HepG2 (cell line): ENCODE measurements around the gene NARF. TPM values are rescaled to one million over a fixed set of nuclear protein-coding genes. Genes with fewer than 3 reads are reported as not detected.

Experiments used
- CBFB ChIP-seq: sonication (generic); formaldehyde crosslinking; IDR thresholded peaks from 2 replicates; pipeline ENCODE4 v1.4.0; 2020; ENCODE audit warnings: missing genetic modification reagents
- CCAR2 ChIP-seq: fragments of 200-400 bp; formaldehyde crosslinking; optimal IDR thresholded peaks from 2 replicates; pipeline ENCODE3; 2018; ENCODE audit warnings: low read depth, mild to moderate bottlenecking, low read length, moderate library complexity
- FIP1L1 ChIP-seq: fragments of 200-400 bp; formaldehyde crosslinking; IDR thresholded peaks from 2 replicates; pipeline ENCODE4 v1.6.1; 2018; ENCODE audit warnings: low read depth, mild to moderate bottlenecking, low read length, moderate library complexity, borderline replicate concordance; ENCODE audit not compliant: insufficient read depth
- FOXK2 ChIP-seq: fragments of 450-650 bp; IDR thresholded peaks from 2 replicates; pipeline ENCODE4 v1.6.1; 2016
- SIX4 ChIP-seq: sonication (generic); formaldehyde crosslinking; IDR thresholded peaks from 2 replicates; pipeline ENCODE4 v1.4.0; 2020; ENCODE audit warnings: missing genetic modification reagents
- SRF ChIP-seq: IDR thresholded peaks from 2 replicates; pipeline ENCODE4 v1.6.1; 2011; ENCODE audit warnings: mild to moderate bottlenecking, low read depth, low read length, moderate library complexity
- ZNF230 ChIP-seq: sonication (generic); formaldehyde crosslinking; IDR thresholded peaks from 2 replicates; pipeline ENCODE4 v1.4.0; 2020; ENCODE audit warnings: mild to moderate bottlenecking, missing genetic modification reagents
- ZNF30 ChIP-seq: sonication (generic); formaldehyde crosslinking; IDR thresholded peaks from 2 replicates; pipeline ENCODE4 v1.5.0; 2020; ENCODE audit warnings: mild to moderate bottlenecking, missing genetic modification reagents
- polyA plus RNA-seq, 8 experiments: library from polyadenylated mRNA; depleted of rRNA in 3 of 8; stranded (reverse) in 7 of 8; unstranded in 1 of 8; fragments of >200 nt; fragmentation: Illumina TruSeq in 4 of 8; extraction: Trizol in 4 of 8; gene quantifications; 2 replicates each; pipeline versions ENCODE4 v1.2.1 to v1.2.3, GENCODE V29; 2011 to 2016; ENCODE audit warnings: low read depth in 4 of 8, missing spikeins in 1 of 8, mixed read lengths in 1 of 8; ENCODE audit not compliant: insufficient read depth in 1 of 8
- total RNA-seq, 5 experiments: library from RNA; depleted of rRNA; stranded (reverse); fragments of >200 nt; fragmentation: Illumina TruSeq; extraction: Trizol; gene quantifications; 2 replicates each; pipeline ENCODE4 v1.2.3, GENCODE V29; 2016; ENCODE audit warnings: low read depth in 1 of 5
- TF ChIP-seq, protein P1 (sequence below): sonication (generic); formaldehyde crosslinking; IDR thresholded peaks from 2 replicates; pipeline ENCODE4 v1.4.0; 2020; ENCODE audit warnings: missing genetic modification reagents, borderline replicate concordance
- TF ChIP-seq, protein P2 (sequence below): sonication (generic); formaldehyde crosslinking; IDR thresholded peaks from 2 replicates; pipeline ENCODE4 v1.8.0; 2022; ENCODE audit warnings: missing genetic modification reagents, mild to moderate bottlenecking, inconsistent platforms, borderline replicate concordance
- TF ChIP-seq, protein P3 (sequence below): sonication (generic); formaldehyde crosslinking; IDR thresholded peaks from 2 replicates; pipeline ENCODE4 v1.8.1; 2022; ENCODE audit warnings: mild to moderate bottlenecking, missing genetic modification reagents
- TF ChIP-seq, protein P4 (sequence below): sonication (generic); formaldehyde crosslinking; IDR thresholded peaks from 2 replicates; pipeline ENCODE4 v1.4.0; 2020; ENCODE audit warnings: missing genetic modification reagents, mild to moderate bottlenecking, borderline replicate concordance
- TF ChIP-seq, protein P5 (sequence below): sonication (generic); formaldehyde crosslinking; IDR thresholded peaks from 2 replicates; pipeline ENCODE4 v1.8.0; 2022; ENCODE audit warnings: low read depth, missing genetic modification reagents
- TF ChIP-seq, protein P6 (sequence below): sonication (generic); formaldehyde crosslinking; IDR thresholded peaks from 2 replicates; pipeline ENCODE4 v1.9.0; 2021; ENCODE audit warnings: missing genetic modification reagents, borderline replicate concordance

Gene NARF
- total and polyA plus RNA-seq, 2 of the 13 experiments (the other 11 are each of a cell fraction or from before 2014, with no cell fraction given), result 61.1 to 144 TPM

DNA sequence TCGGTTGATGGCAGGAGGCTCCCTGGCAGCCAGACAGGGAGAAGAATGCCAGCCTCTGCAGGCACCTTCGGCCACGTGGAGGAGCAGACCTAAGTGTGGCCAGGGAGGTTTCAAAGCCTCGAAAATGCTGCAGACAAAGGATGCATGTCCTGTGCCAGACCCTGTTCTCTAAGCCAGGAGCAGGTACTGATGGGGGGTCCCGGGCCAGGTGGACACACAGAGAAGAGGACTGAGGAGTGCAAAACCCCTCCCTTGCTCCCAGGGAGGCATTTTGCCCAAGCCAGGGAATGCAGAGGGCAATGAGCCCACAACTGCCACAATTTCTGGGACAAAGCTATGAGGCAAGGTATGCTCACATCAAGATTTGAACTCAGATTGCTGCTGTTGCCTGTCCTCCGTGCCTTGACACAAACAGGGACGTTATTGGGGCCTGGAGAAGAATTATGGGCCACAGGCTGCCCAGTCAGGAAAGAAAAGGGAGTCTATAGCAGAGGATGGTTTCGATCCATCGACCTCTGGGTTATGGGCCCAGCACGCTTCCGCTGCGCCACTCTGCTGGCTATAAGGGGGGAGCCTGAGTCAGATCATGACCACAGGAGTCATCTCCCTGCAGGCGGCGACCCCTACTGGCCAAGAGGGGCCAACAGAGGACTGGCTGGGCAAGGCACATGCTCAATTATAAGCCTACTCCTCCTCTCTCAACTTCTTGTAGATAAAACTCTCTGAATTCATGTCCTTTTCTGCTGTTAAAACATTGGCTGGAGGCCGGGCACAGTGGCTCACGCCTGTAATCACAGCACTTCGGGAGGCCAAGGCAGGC lies 35.9 kb downstream of the NARF start (continued):
- TF ChIP-seq, protein P1, sequence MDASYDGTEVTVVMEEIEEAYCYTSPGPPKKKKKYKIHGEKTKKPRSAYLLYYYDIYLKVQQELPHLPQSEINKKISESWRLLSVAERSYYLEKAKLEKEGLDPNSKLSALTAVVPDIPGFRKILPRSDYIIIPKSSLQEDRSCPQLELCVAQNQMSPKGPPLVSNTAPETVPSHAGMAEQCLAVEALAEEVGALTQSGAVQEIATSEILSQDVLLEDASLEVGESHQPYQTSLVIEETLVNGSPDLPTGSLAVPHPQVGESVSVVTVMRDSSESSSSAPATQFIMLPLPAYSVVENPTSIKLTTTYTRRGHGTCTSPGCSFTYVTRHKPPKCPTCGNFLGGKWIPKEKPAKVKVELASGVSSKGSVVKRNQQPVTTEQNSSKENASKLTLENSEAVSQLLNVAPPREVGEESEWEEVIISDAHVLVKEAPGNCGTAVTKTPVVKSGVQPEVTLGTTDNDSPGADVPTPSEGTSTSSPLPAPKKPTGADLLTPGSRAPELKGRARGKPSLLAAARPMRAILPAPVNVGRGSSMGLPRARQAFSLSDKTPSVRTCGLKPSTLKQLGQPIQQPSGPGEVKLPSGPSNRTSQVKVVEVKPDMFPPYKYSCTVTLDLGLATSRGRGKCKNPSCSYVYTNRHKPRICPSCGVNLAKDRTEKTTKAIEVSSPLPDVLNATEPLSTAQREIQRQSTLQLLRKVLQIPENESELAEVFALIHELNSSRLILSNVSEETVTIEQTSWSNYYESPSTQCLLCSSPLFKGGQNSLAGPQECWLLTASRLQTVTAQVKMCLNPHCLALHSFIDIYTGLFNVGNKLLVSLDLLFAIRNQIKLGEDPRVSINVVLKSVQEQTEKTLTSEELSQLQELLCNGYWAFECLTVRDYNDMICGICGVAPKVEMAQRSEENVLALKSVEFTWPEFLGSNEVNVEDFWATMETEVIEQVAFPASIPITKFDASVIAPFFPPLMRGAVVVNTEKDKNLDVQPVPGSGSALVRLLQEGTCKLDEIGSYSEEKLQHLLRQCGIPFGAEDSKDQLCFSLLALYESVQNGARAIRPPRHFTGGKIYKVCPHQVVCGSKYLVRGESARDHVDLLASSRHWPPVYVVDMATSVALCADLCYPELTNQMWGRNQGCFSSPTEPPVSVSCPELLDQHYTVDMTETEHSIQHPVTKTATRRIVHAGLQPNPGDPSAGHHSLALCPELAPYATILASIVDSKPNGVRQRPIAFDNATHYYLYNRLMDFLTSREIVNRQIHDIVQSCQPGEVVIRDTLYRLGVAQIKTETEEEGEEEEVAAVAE (CRISPR knock-in tag), result peak; percentile 80; the same call in 1 of the 2 replicates
- TF ChIP-seq CCAR2 (peak; percentile 97), FOXK2 (peak; percentile 51; the same call in 1 of the 2 replicates), SRF (peak; percentile 16; the same call in 1 of the 2 replicates), FIP1L1 (0 out of 2 replicates have a peak, but pooled peaks have one; percentile 26), CBFB (CRISPR knock-in tag) (peak; percentile 89), ZNF230 (CRISPR knock-in tag) (peak; percentile 92), ZNF30 (CRISPR knock-in tag) (peak; percentile 55; the same call in 1 of the 2 replicates), SIX4 (CRISPR knock-in tag) (peak; percentile 70; the same call in 1 of the 2 replicates)
- TF ChIP-seq, protein P2, sequence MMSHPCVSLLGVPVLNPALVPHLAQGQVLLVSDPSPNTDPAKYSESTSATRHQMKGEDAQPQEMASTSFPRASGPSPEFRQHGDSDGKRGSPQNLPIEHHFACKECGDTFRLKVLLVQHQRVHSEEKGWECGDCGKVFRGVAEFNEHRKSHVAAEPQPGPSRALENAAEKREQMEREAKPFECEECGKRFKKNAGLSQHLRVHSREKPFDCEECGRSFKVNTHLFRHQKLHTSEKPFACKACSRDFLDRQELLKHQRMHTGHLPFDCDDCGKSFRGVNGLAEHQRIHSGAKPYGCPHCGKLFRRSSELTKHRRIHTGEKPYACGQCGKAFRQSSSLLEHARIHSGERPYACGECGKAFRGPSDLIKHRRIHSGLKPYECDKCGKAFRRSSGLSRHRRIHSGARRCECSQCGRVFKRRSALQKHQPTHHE, result peak; percentile 92
- TF ChIP-seq, protein P3, sequence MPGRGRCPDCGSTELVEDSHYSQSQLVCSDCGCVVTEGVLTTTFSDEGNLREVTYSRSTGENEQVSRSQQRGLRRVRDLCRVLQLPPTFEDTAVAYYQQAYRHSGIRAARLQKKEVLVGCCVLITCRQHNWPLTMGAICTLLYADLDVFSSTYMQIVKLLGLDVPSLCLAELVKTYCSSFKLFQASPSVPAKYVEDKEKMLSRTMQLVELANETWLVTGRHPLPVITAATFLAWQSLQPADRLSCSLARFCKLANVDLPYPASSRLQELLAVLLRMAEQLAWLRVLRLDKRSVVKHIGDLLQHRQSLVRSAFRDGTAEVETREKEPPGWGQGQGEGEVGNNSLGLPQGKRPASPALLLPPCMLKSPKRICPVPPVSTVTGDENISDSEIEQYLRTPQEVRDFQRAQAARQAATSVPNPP, result peak; percentile 64; the same call in 1 of the 2 replicates
- TF ChIP-seq, protein P4, sequence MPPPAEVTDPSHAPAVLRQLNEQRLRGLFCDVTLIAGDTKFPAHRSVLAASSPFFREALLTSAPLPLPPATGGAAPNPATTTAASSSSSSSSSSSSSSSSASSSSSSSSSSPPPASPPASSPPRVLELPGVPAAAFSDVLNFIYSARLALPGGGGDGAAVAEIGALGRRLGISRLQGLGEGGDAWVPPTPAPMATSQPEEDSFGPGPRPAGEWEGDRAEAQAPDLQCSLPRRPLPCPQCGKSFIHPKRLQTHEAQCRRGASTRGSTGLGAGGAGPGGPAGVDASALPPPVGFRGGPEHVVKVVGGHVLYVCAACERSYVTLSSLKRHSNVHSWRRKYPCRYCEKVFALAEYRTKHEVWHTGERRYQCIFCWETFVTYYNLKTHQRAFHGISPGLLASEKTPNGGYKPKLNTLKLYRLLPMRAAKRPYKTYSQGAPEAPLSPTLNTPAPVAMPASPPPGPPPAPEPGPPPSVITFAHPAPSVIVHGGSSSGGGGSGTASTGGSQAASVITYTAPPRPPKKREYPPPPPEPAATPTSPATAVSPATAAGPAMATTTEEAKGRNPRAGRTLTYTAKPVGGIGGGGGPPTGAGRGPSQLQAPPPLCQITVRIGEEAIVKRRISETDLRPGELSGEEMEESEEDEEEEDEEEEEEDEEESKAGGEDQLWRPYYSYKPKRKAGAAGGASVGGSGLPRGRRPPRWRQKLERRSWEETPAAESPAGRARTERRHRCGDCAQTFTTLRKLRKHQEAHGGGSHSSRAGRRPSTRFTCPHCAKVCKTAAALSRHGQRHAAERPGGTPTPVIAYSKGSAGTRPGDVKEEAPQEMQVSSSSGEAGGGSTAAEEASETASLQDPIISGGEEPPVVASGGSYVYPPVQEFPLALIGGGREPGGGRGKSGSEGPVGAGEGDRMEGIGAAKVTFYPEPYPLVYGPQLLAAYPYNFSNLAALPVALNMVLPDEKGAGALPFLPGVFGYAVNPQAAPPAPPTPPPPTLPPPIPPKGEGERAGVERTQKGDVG, result peak; percentile 97
- TF ChIP-seq, protein P5, sequence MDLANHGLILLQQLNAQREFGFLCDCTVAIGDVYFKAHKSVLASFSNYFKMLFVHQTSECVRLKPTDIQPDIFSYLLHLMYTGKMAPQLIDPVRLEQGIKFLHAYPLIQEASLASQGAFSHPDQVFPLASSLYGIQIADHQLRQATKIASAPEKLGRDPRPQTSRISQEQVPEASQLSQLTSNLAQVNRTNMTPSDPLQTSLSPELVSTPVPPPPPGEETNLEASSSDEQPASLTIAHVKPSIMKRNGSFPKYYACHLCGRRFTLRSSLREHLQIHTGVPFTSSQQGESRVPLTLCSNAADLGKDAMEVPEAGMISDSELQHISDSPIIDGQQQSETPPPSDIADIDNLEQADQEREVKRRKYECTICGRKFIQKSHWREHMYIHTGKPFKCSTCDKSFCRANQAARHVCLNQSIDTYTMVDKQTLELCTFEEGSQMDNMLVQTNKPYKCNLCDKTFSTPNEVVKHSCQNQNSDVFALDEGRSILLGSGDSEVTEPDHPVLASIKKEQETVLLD, result 0 out of 2 replicates have a peak, but pooled peaks have one; percentile 30
- TF ChIP-seq, protein P6, sequence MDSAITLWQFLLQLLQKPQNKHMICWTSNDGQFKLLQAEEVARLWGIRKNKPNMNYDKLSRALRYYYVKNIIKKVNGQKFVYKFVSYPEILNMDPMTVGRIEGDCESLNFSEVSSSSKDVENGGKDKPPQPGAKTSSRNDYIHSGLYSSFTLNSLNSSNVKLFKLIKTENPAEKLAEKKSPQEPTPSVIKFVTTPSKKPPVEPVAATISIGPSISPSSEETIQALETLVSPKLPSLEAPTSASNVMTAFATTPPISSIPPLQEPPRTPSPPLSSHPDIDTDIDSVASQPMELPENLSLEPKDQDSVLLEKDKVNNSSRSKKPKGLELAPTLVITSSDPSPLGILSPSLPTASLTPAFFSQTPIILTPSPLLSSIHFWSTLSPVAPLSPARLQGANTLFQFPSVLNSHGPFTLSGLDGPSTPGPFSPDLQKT (CRISPR knock-in tag), result no peak
